GM11168 (cell line): ENCODE measurements around the gene OR4C5.
"Not testable (repeated sequence)": the region's sequence is repeated elsewhere in the genome, so short reads cannot be mapped to it uniquely, and the experiment has no call there.

Experiments
- in situ Hi-C: fragments of 300-500 bp; cut with MboI; formaldehyde crosslinking; loops from one replicate; pipeline ENCODE4 v1.12.0; 2022; ENCODE audit warnings: low sequenced_read_pairs; ENCODE audit not compliant: unreplicated experiment

Gene OR4C5

DNA sequence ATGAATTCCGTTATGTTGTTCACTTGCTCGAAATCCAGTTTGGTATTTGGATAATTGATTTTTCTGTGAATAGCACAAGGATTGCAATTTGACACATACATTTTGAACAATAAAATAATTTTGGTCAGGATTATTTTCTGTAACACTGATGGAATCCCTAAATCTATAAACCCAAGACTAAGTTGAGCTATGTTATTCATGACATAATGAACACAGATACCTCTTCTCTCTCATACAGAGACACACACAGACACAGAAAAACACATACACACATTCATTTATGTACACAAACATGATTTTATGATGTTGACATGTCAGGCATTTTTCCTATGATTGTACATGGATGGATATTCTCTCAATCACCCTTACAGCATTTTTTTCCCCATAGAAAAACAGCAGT is at the start of gene OR4C5:
TSS of gene OR4C5 (minus strand) at position 101 of the 400 bp plus-strand sequence. CDS start at position 101, 0 bp downstream.
- in situ Hi-C loops: no loop called here

DNA sequence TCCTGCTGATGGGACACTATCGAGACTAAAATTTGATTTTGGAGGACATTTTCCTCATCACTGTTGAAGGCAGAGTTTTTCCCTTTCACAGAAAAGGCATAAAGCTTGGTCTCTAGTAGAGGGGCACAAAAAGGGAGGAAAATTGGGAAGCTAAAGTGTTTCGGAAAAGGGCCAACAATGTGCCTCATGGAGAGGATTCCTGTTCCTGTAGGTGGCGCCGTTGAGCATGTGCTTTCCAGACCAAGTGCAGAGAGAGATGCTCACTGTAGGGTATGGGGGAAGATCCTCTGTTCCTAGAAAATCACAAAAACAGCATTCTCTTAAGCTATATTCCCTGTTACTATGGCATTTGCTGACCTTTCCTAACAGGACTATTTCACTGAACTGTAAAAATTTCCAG is 18.4 kb upstream of the OR4C5 start:
- in situ Hi-C loops: no loop called here

DNA sequence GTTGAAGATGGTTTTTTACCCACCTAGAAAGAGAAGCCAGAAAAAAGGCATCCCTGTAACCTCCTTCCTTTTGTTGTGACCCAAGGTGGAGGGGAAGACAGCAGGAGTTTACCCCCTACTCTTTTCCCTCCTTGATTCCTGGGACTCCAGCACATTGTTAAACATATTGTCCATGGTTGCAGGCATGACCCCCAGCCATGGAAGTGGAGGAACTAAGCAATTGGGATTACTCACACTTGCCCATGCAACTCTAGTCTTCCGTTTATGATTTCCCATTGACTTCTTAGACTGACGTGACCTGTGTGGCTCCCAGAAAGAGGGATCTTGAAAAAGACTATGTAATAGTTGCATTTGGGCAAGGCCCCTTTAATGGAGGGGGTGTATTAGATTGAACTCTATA is 17.9 kb upstream of the OR4C5 start:
- in situ Hi-C loops: not testable (repeated sequence)

DNA sequence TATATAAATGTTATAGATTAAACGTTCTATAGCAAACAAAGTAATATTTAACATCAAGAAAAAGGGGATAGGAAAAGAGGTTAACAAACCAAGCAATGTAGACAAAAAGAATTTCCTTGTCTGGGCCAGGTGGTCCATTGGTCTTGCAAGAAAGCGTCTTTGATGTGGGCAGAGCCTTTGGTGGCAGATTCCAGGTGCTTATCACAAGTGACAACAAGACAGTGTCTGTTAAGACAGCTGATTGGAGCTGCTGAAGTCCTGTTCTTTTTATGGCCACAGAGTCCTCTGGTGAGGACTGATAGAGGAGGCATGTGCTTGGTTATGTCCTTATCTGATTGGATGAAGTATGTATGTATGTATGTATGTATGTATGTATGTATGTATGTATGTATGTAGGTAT is 5.0 kb downstream of the OR4C5 start:
- in situ Hi-C loops: not testable (repeated sequence)

- in situ Hi-C loops: loop anchor here (5.0 kb wide), 1 partner anchor 1673 kb away; no protein-coding TSS in a partner anchor
These were observed 11.6 kb downstream of the OR4C5 start for GRCh38 chr11:48354677-48355076.

GRCh38 chr11:48354013-48354412 is 12.3 kb downstream of the OR4C5 start:
- in situ Hi-C loops: no loop called here

- in situ Hi-C loops: not testable (repeated sequence)
These were observed 20.0 kb downstream of the OR4C5 start for GRCh38 chr11:48346286-48346685.

DNA sequence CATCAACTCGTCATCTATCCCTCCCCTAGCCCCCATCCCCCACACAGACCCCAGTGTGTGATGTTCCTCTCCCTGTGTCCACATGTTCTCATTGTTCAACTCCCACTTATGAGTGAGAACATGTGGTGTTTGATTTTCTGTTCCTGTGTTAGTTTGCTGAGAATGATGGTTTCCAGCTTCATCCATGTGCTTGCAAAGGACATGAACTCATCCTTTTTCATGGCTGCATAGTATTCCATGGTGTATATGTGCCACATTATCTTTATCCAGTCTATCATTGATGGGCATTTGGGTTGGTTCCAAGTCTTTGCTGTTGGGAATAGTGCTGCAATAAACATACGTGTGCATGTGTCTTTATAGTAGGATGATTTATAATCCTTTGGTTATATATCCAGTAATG is 23.8 kb downstream of the OR4C5 start:
- in situ Hi-C loops: not testable (repeated sequence)

DNA sequence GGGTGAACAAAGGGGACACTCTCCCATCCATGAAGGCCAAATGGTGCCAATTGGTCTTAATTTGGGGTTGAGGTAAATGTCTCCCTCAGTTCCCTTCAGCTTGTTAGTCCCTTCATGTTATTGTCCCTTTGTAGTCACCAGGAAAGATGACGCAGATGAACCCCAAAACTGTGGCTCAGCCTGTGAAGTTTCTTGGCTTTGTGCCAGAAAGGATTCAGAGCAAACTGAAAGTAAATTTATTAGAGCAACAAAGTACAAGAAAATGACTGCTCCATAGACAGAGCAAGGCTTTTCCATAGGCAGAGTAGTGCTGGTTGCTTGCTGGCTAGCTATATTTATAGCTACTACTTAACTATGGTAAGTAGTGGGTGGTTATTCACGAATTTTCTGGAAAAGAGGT is 24.8 kb downstream of the OR4C5 start:
- in situ Hi-C loops: no loop called here

GRCh38 chr11:48324620-48325019 is 41.6 kb downstream of the OR4C5 start, which contains the start of gene OR4C3:
Gene OR4C3 (plus strand): TSS chr11:48324920. CDS start chr11:48325022, 102 bp downstream.
- in situ Hi-C loops: not testable (repeated sequence)

DNA sequence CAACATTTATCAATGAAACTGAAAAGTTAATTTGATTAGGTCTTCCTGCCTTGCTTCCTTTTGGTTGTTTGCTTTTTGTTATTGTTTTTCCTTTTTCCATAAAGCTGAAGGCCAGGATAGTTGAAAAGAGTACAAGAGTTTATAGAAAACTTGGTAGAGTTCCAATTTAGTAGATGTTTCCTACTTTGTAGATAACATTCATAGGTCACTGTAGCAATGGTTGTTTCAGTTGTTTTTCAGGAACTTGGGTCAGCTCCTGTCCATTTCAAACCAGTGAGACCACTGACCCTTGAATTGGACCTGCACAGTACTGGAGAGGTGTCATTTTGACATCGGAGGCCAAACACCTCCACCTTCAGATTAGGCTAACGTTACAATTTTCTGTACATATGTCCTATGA is 46.5 kb downstream of the OR4C5 start:
- in situ Hi-C loops: not testable (repeated sequence)
